IPS-18c (cell line): Measurements from ENCODE around the gene GADD45B.
A peak's percentile ranks its signal among the peaks of the same experiment; 100 is the strongest.

ENCODE experiments used
- H3K4me3 ChIP-seq: 2 replicates; pipeline ENCODE4 v1.7.0; 2013; ENCODE audit warnings: low read depth, mild to moderate bottlenecking, low read length, moderate library complexity; ENCODE audit not compliant: insufficient read depth
- H3K9me3 ChIP-seq: one replicate; pipeline ENCODE4 v1.6.1; 2013; ENCODE audit warnings: mild to moderate bottlenecking, low read length, moderate library complexity; ENCODE audit not compliant: control insufficient read depth, insufficient read depth

GADD45B gene

DNA sequence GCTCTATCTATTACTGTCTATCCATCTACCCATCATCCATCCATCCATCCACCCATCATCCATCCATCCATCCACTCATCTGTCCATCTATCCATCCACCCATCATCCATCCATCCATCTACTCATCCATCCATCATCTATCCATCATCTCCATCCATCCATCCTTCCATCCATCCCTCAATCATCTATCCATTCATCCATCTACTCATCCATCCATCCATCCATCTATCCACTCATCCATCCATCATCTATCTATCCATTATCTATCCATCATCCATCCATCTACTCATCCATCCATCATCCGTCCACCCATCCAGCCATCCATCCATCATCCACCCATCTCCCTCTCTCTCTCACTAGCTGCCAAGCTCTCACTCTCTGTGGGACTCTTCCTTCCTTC, 35.4 kb upstream of the GADD45B start:
- no peaks in the 10 kb centered on the region for H3K9me3 ChIP-seq
- no peak overlapping the region for H3K4me3 ChIP-seq

DNA sequence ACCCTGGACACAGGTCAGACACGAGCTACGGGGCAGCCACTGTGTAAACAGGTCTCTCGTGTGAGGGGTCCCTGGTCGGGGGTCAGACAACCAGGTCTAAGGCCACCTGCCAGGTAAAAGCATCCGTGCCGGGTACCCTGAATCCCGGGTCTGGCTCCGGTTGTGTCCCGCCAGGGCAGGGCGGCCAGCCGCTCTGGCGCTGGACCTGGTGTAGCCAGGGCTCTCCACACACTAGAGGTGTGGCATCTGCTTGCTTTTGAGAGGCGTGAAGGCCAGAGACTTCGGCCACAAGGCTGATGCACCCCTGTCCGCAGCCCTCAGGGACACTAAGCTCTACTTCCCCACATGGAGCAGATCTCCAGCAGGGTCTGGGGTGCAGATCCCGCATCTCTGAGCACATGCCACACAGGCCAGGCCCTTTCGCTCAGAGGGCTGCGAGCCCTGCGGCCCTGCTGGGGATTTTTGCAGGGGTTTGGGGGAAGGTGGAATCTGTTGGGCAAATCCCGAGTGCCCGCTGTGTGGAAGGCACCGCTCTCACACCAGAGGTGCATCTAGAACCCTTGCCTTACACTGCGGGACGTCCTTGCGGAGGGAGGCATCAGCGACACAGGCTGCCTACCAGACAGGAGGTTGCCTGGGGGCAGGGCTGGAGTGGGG, 34.7 kb upstream of the GADD45B start:
- Histone ChIP-seq H3K9me3 (no peaks in the 10 kb centered on the region), H3K4me3 (no peak overlapping the region)

DNA sequence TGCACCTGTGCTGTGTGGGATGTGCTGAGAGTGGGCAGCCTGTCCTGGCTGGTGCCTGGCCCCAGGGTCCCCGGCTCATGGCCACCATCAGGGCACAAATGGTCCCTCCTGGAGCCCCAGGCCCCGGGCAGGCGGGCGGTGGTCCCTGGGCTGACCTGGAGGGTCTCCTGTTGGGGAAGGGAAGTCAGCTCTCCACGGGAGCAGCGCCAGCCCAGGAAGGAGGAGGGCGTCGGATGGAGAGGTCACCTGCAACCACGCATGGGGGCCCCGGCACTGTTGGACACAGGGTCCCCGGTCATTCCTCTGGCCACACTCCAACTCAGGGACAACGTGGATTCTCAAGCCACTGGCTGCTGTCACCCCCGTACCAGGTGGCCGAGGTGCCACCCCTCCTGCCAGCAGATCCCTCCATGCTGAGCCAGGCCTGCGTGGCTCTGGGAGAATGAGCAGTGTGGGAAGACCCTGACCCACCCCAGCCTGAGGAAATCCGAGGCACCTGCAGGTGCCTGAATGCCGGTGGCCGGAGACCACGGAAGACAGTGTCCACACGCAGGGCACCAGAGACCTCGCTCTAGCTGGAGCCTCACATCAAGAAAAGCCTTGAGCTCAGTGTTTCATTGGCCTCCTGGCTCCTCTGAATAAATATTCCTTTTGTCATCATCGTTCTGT, 32.7 kb upstream of the GADD45B start:
- H3K4me3 ChIP-seq: no peak overlapping the region
- H3K9me3 ChIP-seq: peaks cover 2% of the 10 kb centered on the region

DNA sequence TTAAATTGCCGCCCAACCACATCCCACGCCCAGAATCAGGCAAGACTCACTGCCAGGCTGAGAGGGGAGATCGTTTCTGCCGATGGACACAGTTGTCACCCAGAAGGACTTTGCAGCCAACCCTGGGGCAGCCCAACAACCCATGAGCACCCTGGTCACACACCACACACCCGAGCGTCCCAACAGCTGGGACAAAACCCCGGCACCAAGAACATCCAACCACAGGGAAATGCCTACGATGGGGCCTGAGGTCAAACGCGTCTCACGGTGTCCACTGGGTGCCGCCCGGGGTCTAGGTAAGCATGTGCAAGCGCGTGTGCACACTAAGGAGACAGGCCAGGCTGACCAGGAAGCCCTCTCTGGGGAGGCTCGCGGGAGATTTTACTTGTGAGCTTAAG, 32.1 kb upstream of the GADD45B start:
- Histone ChIP-seq H3K9me3 (peaks cover 2% of the 10 kb centered on the region), H3K4me3 (no peak overlapping the region)

DNA sequence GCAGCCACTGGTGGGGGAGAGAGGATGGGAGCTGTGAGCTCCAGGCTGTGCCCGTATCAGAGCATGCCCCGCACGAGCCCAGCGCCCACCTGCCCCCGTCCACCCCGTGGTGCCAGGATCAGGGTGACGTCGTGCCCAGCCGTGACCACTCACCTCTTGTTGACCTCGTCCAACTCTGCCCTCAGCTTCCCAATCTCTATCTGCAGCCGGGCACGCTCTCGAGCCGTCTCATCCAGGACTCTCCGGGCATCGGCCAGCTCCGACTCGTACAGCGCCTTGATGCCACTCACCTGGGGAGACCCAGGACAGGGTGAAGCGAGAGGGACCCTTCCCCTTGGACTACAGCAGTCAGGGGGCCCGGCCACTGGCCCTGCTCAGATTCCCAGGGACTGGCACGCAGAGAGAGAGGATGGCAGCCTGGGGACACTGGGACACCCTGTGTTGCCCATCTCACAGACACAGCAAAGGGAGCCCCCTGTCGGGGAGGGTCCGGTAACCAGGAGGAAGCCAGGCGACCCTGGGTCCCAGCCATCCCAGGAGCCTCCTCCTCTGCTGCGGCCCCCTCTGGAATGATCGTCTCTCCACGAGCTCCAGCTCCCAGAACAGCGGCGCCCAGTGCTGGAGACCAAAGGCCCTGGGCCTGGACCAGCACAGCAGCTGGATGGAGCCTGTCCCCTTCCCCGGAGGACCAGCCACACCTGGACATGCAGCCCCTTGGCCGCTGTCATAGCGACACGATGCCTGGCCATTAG, 31.5 kb upstream of the GADD45B start:
- Histone ChIP-seq H3K9me3 (peaks cover 2% of the 10 kb centered on the region), H3K4me3 (no peak overlapping the region)

DNA sequence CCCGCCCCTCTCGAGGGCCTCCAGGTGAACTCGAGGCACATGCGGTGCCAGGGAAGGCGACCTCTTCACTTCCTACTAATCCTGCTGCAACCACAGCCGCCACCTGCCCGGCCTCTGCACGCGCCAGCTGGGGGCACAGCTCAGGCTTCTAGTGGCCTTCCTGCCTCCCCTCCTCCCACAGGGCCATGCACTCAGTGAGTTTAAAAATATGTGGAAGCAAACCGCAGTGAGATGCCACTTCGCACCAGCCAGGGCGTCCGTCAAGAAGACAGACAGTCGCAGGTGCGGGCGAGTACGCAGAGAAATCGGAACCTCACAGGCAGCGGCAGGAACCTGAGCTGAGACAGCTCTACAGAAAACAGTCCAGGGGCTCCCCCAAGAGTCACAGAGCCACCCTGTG, 29.5 kb upstream of the GADD45B start:
- H3K4me3 ChIP-seq: no peak overlapping the region
- H3K9me3 ChIP-seq: peaks cover 2% of the 10 kb centered on the region

DNA sequence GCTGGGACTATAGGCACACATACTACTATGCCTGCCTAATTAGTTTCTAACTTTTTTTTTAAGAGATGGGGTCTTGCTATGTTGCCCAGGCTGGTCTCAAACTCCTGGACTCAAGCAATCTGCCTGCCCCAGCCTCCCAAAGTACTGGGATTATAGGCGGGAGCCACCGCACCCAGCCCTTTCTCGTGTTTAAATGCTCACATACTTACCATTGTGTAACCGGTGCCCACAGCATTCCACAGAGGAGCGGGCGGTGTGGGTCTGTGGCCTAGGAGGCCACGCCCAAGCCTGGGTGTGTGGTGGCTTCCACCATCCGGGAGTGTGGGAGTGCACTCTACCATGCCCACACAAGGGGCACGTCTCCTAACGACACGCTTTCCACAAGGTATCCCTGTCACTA, 26.9 kb upstream of the GADD45B start:
- Histone ChIP-seq H3K9me3 (peaks cover 2% of the 10 kb centered on the region), H3K4me3 (no peak overlapping the region)

DNA sequence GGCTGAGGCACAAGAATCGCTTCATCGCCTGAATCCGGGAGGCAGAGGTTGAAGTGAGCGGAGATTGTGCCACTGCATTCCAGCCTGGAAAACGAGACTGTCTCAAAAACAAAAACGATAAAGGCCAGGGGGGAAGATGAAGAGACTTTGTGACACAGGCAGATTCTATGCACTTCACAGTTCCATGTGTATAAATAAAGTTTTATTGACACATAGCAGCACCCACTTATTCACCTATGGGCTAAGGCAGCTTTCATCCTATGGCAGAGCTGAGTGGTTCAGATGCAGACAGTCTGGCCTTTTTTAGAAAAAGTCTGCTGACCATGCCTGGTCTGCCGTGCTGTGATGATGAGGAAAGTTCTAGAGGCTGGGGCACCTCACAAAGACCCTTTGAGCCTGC, 24.8 kb upstream of the GADD45B start:
- no peak overlapping the region for H3K4me3 ChIP-seq
- peaks cover 2% of the 10 kb centered on the region for H3K9me3 ChIP-seq

DNA sequence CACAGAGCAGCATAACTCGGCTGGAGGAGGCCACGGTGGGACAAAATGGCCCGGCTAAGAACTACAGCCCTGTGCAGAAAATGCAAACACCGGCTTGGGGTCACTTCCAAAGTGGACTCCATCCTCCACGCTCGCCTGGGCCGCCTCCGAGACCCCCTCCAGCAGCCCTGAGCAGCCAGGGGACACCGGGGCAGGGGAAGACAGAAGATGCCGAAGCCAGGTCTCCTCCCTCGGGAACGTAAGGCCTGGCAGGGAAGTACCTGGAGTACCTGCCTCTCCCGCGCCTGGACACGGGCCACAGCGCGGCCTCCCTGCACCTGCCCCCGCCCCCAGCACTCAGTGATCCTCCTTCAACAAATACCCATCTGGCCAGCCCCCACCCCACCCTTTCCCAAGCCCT, 24.2 kb upstream of the GADD45B start:
- H3K9me3 ChIP-seq: peaks cover 2% of the 10 kb centered on the region
- no peak overlapping the region for H3K4me3 ChIP-seq

DNA sequence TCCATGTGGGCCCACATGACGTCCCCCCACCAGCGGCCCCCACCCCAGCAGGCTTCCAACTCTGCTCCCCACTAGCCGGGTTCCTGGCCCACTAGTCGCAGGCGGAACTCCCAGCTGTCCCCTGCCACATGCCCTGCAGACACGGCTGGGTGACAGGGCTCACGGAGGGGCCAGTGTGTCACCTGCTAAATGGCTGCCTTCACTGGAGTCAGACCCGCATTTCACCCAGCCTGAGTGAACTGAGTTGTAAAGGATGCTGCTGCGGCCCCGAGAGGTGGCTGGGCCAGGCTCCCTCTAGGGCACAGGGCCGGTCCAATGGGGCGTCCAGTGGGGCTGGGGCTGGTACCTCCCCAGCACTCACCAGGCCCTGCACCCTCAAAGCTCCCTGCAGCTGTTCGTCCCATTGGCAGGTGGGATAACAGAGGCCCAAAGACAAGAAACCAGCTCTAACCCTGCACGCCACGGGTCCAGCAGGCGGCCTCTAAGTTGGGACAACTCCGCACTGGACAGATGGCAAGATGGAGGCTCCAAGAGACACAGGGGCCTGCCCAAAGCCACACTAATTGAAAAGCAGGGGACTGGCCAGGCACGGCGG, 22.4 kb upstream of the GADD45B start:
- H3K4me3 ChIP-seq: no peak overlapping the region
- H3K9me3 ChIP-seq: no peaks in the 10 kb centered on the region

DNA sequence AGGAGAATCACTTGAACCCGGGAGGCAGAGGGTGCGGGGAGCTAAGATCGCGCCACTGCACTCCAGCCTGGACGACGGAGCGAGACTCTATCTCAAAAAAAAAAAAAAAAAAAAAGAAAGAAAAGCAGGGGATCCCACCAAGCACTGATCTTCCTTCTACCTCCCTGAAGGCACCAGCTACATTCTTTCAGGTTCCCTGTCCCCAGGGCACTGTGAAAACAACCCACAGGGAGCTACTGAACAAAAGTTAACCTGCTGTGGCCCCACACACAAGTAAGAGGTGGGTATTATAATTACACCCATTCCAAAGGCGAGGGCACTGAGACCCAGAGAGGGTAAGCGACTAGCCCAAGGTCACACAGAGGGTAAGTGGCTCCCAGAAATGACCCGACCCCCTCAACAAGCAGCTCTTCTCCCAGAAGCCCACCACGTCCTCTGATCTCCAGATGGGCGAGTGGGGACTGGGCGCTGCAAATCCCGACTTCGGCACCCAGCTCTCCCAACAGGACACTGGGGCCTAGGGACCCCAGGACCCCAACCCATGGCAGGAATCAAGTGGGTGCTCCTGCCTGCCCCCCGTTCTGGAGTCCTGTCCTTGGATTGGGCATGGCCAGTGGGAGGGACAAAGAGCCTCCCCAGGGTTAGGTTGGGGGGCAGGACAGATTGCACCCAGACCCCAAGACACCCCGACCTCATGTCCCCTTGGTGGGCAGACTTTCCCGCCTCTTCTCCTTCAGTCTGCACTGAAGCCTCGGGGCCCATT, 21.5 kb upstream of the GADD45B start:
- H3K9me3 ChIP-seq: no peaks in the 10 kb centered on the region
- H3K4me3 ChIP-seq: no peak overlapping the region

DNA sequence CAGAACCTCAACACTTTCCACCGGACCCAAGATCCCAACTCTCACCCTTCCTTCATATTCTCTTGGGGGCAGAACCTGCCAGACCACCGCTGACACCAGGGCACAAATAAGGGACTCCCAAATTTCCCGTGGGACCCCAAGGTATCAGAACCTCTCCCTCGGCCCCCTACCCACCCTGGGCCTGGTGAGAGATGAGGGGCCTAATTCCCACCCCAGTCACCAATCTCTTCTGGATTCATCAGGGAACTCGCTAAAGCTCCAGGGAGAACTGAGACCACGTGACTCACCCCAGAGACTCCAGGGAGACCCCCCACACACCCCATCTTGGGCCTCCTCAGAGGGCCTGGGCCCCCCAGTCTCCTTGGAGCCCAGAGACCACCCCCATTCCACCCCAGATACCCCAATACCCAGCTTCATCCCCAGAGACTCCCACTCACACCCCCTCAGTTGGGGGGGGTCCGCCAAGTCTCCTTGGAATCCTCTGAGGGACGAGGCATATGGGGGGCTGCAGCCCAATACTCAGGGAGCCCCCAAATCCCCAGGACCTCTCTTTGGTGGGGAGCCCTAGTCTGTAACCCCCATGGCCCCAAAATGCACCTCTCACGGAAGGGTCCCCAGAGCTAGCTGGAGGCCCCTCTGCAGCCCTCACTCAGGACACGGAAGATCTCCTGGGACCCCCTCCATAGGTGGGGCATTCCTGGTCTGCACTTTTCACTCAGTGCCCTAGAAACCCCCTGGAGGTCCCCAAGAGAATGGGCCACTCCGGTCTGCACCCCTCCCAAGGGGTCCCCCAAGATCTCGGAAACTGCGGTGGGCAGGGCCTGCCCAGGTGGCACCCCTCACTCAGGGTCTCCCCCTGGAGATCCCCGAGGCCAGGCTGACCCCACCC, 20.7 kb upstream of the GADD45B start:
- peak overlapping the region; percentile 77 for H3K4me3 ChIP-seq
- H3K9me3 ChIP-seq: no peaks in the 10 kb centered on the region

DNA sequence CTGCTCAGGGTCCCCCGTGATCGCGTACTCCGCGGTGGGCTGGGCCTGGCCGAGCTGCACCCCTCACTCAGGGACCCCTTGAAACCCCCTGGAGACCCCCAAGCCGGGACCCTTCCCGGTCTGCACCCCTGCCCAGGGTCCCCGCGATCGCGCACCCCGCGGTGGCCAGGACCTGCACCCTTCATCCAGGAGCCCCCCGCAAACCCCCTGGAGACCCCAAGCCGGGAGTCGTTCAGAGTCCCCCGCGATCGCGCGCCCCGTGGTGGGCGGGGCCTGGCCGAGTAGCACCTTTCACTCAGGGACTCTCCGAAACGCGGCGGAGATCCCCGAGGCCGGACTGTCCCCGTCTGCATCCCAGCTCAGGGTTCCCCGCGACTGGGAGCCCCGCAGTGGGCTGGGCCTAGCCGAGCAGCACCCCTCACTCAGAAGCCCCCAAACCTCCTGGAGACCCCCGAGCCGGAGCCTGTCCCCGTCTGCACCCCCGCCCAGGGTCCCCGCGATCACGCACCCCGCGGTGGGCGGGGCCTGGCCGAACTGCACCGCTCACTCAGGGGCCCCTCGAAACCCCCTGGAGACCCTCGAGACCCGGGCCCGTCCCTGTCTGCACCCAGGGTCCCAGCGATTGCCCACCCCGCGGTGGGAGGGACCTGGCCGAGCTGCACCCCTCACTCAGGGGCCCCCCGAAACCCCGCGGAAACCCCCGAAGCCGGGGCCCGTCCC, 19.9 kb upstream of the GADD45B start:
- H3K4me3 ChIP-seq: peak overlapping the region; percentile 77

DNA sequence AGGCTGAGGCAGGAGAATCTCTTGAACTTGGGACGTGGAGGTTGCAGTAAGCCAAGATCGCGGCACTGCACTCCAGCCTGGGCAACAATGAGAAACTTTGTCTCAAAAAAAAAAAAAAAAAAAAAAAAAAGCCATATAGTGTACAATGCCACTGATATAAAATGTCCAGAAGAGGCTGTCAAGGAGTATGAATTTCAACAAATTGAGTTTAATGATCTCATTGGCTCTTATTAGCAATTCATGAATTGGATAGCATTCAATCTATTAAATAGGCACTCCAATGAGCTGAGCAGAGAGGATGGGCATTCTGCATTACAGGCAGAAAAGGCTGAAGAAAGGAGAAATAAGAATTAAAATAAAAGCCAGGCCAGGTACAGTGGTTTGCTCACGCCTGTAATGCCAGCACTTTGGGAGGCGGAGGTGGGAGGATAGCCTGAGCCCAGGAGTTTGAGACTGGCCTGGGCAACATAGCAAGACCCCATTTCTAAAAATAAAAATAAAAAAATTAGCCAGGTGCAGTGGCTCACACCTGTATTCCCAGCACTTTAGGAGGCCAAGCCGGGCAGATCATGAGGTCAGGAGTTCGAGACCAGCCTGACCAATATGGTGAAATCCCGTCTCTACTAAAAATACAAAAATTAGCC, 18.4 kb upstream of the GADD45B start:
- 0 out of 2 replicates have a peak overlapping the region, but pooled peaks have one; percentile 25 for H3K4me3 ChIP-seq
- no peaks in the 10 kb centered on the region for H3K9me3 ChIP-seq

More for the DNA sequence above, 19.9 kb upstream of the GADD45B start:
- H3K9me3 ChIP-seq: no peaks in the 10 kb centered on the region

DNA sequence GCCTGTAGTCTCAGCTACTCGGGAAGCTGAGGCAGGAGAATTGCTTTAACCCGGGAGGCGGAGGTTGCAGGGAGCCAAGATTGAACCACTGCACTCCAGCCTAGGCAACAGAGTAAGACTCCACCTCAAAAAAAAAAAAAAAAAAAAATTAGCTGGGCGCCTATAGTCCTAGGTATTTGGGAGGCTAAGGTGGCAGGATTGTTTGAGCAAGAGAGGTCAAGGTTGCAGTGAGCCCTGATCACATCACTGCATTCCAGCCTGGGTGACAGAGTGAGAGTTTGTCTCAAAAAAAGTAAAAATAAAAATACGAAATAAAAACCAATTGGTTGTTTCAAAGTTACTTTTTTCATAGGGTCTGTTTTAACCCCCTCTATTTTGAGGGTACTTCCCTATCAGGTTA, 17.9 kb upstream of the GADD45B start:
- no peaks in the 10 kb centered on the region for H3K9me3 ChIP-seq
- H3K4me3 ChIP-seq: no peak overlapping the region
